ENCODE data around the gene RPL39.
A peak's percentile ranks its signal among the peaks of the same experiment; 100 is the strongest.

RPL39 gene

GRCh38 chrX:119762718-119763117, 28.7 kb downstream of the RPL39 start:
- Histone ChIP-seq H3K27me3 (ENCODE audit: insufficient read depth, low read length) (peaks cover 9% of the 10 kb centered on the region; the same call in 1 of the 2 replicates), H3K4me3 (ENCODE audit: low read depth, low read length) (no peak overlapping the region), H3K36me3 (ENCODE audit: insufficient read depth, low read length) (no peaks in the 10 kb centered on the region), H3K27ac (ENCODE audit: low read depth, low read length) (no peak overlapping the region), H3K79me2 (ENCODE audit: control insufficient read depth, insufficient read depth, low read length, unreplicated experiment) (no peaks in the 10 kb centered on the region), H2AFZ (ENCODE audit: low read length, unreplicated experiment) (no peak overlapping the region), H3K4me1 (ENCODE audit: control insufficient read depth, insufficient read depth, low read length, unreplicated experiment) (peaks cover 4% of the 10 kb centered on the region)

GRCh38 chrX:119760026-119760877, 31.2 kb downstream of the RPL39 start:
- H3K79me2 ChIP-seq (ENCODE audit: control insufficient read depth, insufficient read depth, low read length, unreplicated experiment) = no peaks in the 10 kb centered on the region
- H2AFZ ChIP-seq (ENCODE audit: low read length, unreplicated experiment) = no peak overlapping the region
- H3K36me3 ChIP-seq (ENCODE audit: insufficient read depth, low read length) = no peaks in the 10 kb centered on the region
- H3K4me3 ChIP-seq (ENCODE audit: low read depth, low read length) = no peak overlapping the region
- peaks cover 4% of the 10 kb centered on the region for H3K4me1 ChIP-seq (ENCODE audit: control insufficient read depth, insufficient read depth, low read length, unreplicated experiment)
- peaks cover 9% of the 10 kb centered on the region; the same call in 1 of the 2 replicates for H3K27me3 ChIP-seq (ENCODE audit: insufficient read depth, low read length)
- no peak overlapping the region for H3K27ac ChIP-seq (ENCODE audit: low read depth, low read length)

- H2AFZ ChIP-seq (ENCODE audit: low read length, unreplicated experiment) = no peak overlapping the region
- H3K27ac ChIP-seq (ENCODE audit: low read depth, low read length) = no peak overlapping the region
- peaks cover 4% of the 10 kb centered on the region for H3K4me1 ChIP-seq (ENCODE audit: control insufficient read depth, insufficient read depth, low read length, unreplicated experiment)
- no peaks in the 10 kb centered on the region for H3K79me2 ChIP-seq (ENCODE audit: control insufficient read depth, insufficient read depth, low read length, unreplicated experiment)
- peak overlapping the region; percentile 70; the same call in 1 of the 2 replicates for H3K4me3 ChIP-seq (ENCODE audit: low read depth, low read length)
- H3K36me3 ChIP-seq (ENCODE audit: insufficient read depth, low read length) = no peaks in the 10 kb centered on the region
- peaks cover 9% of the 10 kb centered on the region; the same call in 1 of the 2 replicates for H3K27me3 ChIP-seq (ENCODE audit: insufficient read depth, low read length)
These were observed 32.1 kb downstream of the RPL39 start for GRCh38 chrX:119759248-119759766.

- H3K4me3 ChIP-seq (ENCODE audit: low read depth, low read length) = peak overlapping the region; percentile 70
- no peaks in the 10 kb centered on the region for H3K79me2 ChIP-seq (ENCODE audit: control insufficient read depth, insufficient read depth, low read length, unreplicated experiment)
- H2AFZ ChIP-seq (ENCODE audit: low read length, unreplicated experiment) = no peak overlapping the region
- H3K27me3 ChIP-seq (ENCODE audit: insufficient read depth, low read length) = peaks cover 9% of the 10 kb centered on the region; the same call in 1 of the 2 replicates
- H3K4me1 ChIP-seq (ENCODE audit: control insufficient read depth, insufficient read depth, low read length, unreplicated experiment) = peaks cover 4% of the 10 kb centered on the region
- no peaks in the 10 kb centered on the region for H3K36me3 ChIP-seq (ENCODE audit: insufficient read depth, low read length)
- no peak overlapping the region for H3K27ac ChIP-seq (ENCODE audit: low read depth, low read length)
These were observed 32.6 kb downstream of the RPL39 start for GRCh38 chrX:119758731-119759247.

- Histone ChIP-seq H3K4me3 (ENCODE audit: low read depth, low read length) (peak within 1 kb of the TSS; percentile 70), H3K79me2 (ENCODE audit: control insufficient read depth, insufficient read depth, low read length, unreplicated experiment) (no peaks in the 10 kb centered on the region), H3K4me1 (ENCODE audit: control insufficient read depth, insufficient read depth, low read length, unreplicated experiment) (no peaks in the 10 kb centered on the region), H3K36me3 (ENCODE audit: insufficient read depth, low read length) (no peaks in the 10 kb centered on the region), H3K27me3 (ENCODE audit: insufficient read depth, low read length) (peaks cover 9% of the 10 kb centered on the region; the same call in 1 of the 2 replicates), H3K27ac (ENCODE audit: low read depth, low read length) (no peak within 1 kb of the TSS), H2AFZ (ENCODE audit: low read length, unreplicated experiment) (no peak within 1 kb of the TSS)
These were observed 33.3 kb downstream of the RPL39 start, which contains the start of gene SOWAHD for GRCh38 chrX:119757979-119758730. TSS of gene SOWAHD (plus strand) at chrX:119758588. CDS start at chrX:119758668, 80 bp downstream.

- no peaks in the 10 kb centered on the region for H3K4me1 ChIP-seq (ENCODE audit: control insufficient read depth, insufficient read depth, low read length, unreplicated experiment)
- peaks cover 9% of the 10 kb centered on the region; the same call in 1 of the 2 replicates for H3K27me3 ChIP-seq (ENCODE audit: insufficient read depth, low read length)
- no peak overlapping the region for H3K27ac ChIP-seq (ENCODE audit: low read depth, low read length)
- H2AFZ ChIP-seq (ENCODE audit: low read length, unreplicated experiment) = no peak overlapping the region
- no peak overlapping the region; the same call in 1 of the 2 replicates for H3K4me3 ChIP-seq (ENCODE audit: low read depth, low read length)
- H3K36me3 ChIP-seq (ENCODE audit: insufficient read depth, low read length) = no peaks in the 10 kb centered on the region
- H3K79me2 ChIP-seq (ENCODE audit: control insufficient read depth, insufficient read depth, low read length, unreplicated experiment) = no peaks in the 10 kb centered on the region
These were observed 33.8 kb downstream of the RPL39 start for GRCh38 chrX:119757646-119757978.

GRCh38 chrX:119756926-119757635, 34.3 kb downstream of the RPL39 start:
- H3K79me2 ChIP-seq (ENCODE audit: control insufficient read depth, insufficient read depth, low read length, unreplicated experiment) = no peaks in the 10 kb centered on the region
- no peak overlapping the region for H2AFZ ChIP-seq (ENCODE audit: low read length, unreplicated experiment)
- H3K27ac ChIP-seq (ENCODE audit: low read depth, low read length) = no peak overlapping the region
- H3K27me3 ChIP-seq (ENCODE audit: insufficient read depth, low read length) = peaks cover 9% of the 10 kb centered on the region; the same call in 1 of the 2 replicates
- H3K4me3 ChIP-seq (ENCODE audit: low read depth, low read length) = no peak overlapping the region
- no peaks in the 10 kb centered on the region for H3K4me1 ChIP-seq (ENCODE audit: control insufficient read depth, insufficient read depth, low read length, unreplicated experiment)
- H3K36me3 ChIP-seq (ENCODE audit: insufficient read depth, low read length) = no peaks in the 10 kb centered on the region

GRCh38 chrX:119755981-119756533, 35.4 kb downstream of the RPL39 start:
- peaks cover 9% of the 10 kb centered on the region; the same call in 1 of the 2 replicates for H3K27me3 ChIP-seq (ENCODE audit: insufficient read depth, low read length)
- H3K79me2 ChIP-seq (ENCODE audit: control insufficient read depth, insufficient read depth, low read length, unreplicated experiment) = no peaks in the 10 kb centered on the region
- no peaks in the 10 kb centered on the region for H3K4me1 ChIP-seq (ENCODE audit: control insufficient read depth, insufficient read depth, low read length, unreplicated experiment)
- no peak overlapping the region for H3K4me3 ChIP-seq (ENCODE audit: low read depth, low read length)
- H2AFZ ChIP-seq (ENCODE audit: low read length, unreplicated experiment) = no peak overlapping the region
- H3K27ac ChIP-seq (ENCODE audit: low read depth, low read length) = no peak overlapping the region
- H3K36me3 ChIP-seq (ENCODE audit: insufficient read depth, low read length) = no peaks in the 10 kb centered on the region

GRCh38 chrX:119753639-119754257, 37.7 kb downstream of the RPL39 start:
- no peak overlapping the region for H2AFZ ChIP-seq (ENCODE audit: low read length, unreplicated experiment)
- no peaks in the 10 kb centered on the region for H3K27me3 ChIP-seq (ENCODE audit: insufficient read depth, low read length)
- no peaks in the 10 kb centered on the region for H3K4me1 ChIP-seq (ENCODE audit: control insufficient read depth, insufficient read depth, low read length, unreplicated experiment)
- H3K79me2 ChIP-seq (ENCODE audit: control insufficient read depth, insufficient read depth, low read length, unreplicated experiment) = no peaks in the 10 kb centered on the region
- no peak overlapping the region for H3K4me3 ChIP-seq (ENCODE audit: low read depth, low read length)
- H3K36me3 ChIP-seq (ENCODE audit: insufficient read depth, low read length) = no peaks in the 10 kb centered on the region
- no peak overlapping the region for H3K27ac ChIP-seq (ENCODE audit: low read depth, low read length)

All from ACC112 (cell line).